NB4 (cell line): ENCODE results near the gene GPR179.

Experiments
- CTCF ChIP-seq: IDR thresholded peaks from one replicate; pipeline ENCODE4 v1.5.1; 2012; ENCODE audit warnings: low read depth, low read length
- POLR2A ChIP-seq: IDR thresholded peaks from 2 replicates; pipeline ENCODE4 v1.6.1; 2011; ENCODE audit warnings: mild to moderate bottlenecking; ENCODE audit not compliant: insufficient read length; ENCODE audit errors: extremely low read depth

GRCh38 chr17:38330941-38331411 lies 12.8 kb downstream of the GPR179 start:
- no peak for TF ChIP-seq CTCF
- no peak for TF ChIP-seq POLR2A
